ENCODE measurements around the gene SAMD9L. TPM values are rescaled to one million over a fixed set of nuclear protein-coding genes. Genes with fewer than 3 reads are reported as not detected.

Gene SAMD9L
- total RNA-seq, 1 experiment from 2014 or later: not detected

DNA sequence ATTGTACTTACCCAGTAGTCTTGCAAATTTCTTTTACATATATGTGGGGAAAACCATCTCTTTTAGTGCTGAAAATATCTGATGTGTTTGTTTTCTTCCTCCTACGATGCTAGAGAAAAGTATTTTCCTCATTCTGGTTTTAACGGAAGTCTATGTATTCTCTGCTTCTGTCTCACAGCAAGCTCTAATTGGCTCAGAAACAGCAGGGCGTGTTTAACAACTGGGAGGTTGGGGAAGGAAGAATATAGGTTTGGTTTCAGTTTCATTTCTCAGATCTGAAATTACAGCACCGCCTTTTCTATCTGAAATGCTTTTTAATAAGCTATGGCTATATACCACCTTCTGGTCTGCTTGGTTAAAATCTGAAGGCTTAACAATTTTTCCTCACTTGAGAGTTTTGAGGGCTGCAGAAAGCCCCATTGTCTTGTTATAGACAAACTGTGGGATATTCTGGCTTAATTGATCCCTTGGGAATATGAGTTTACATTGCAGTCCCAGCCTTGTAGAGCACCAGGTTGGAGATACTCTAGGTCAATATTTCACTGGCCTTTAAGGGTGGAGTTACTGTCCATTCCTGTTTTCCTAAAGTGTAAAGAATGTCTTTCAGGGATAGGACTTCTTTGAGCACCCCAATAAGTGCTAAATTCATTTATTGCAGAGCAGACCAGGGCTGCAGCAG lies 30.2 kb downstream of the SAMD9L start, which contains the start of gene SAMD9:
TSS of gene SAMD9 (minus strand) at position 128 of the 679 bp plus-strand sequence. CDS start 11,882 bp downstream, outside the sequence.
- H3K4me3 Mint-ChIP-seq: no peak within 1 kb of the TSS
- H2AFZ ChIP-seq (ENCODE audit: low read length): peak within 1 kb of the TSS; percentile 62
- H3K27ac ChIP-seq (ENCODE audit: insufficient read length, low read depth, low read length): no peak within 1 kb of the TSS

More for the DNA sequence above, 30.2 kb downstream of the SAMD9L start, which contains the start of gene SAMD9:
- H3K36me3 Mint-ChIP-seq (ENCODE audit: insufficient read depth in 1 of 3, low read depth in 3 of 3): no peaks in the 10 kb centered on the region
- Histone ChIP-seq H2BK15ac (ENCODE audit: low read depth, low read length) (no peak within 1 kb of the TSS), H4K20me1 (ENCODE audit: control insufficient read depth, insufficient read depth, insufficient read length) (no peaks in the 10 kb centered on the region), H2BK120ac (ENCODE audit: low read depth, low read length, poor library complexity, severe bottlenecking) (no peak within 1 kb of the TSS), H4K8ac (replicated peaks; ENCODE audit: insufficient read length, low read depth, low read length) (no peak within 1 kb of the TSS), H3K23ac (ENCODE audit: insufficient read length, low read depth, low read length) (no peak within 1 kb of the TSS), H3K23me2 (ENCODE audit: insufficient read length, low read depth, low read length, poor library complexity, severe bottlenecking) (no peaks in the 10 kb centered on the region), H2AK5ac (ENCODE audit: insufficient read length, low read length) (no peak within 1 kb of the TSS), H3K79me1 (ENCODE audit: insufficient read depth, low read depth, low read length, poor library complexity, severe bottlenecking) (no peaks in the 10 kb centered on the region), H3K4me1 (ENCODE audit: insufficient read depth, low read length) (no peaks in the 10 kb centered on the region), H3K9ac (ENCODE audit: extremely low read depth, insufficient read length, low read length) (no peak within 1 kb of the TSS), H3K9me3 (ENCODE audit: control insufficient read depth, low read depth, low read length) (no peaks in the 10 kb centered on the region), H3K27me3 (ENCODE audit: insufficient read depth, low read length) (no peaks in the 10 kb centered on the region), H3K18ac (ENCODE audit: insufficient read length, low read depth, low read length) (no peak within 1 kb of the TSS), H3K79me2 (ENCODE audit: insufficient read depth, low read length) (no peaks in the 10 kb centered on the region), H2BK5ac (ENCODE audit: insufficient read length, low read length) (no peak within 1 kb of the TSS), H3K4ac (ENCODE audit: low read depth, low read length) (no peak within 1 kb of the TSS), H3K4me2 (ENCODE audit: insufficient read depth, insufficient read length, low read length) (no peak within 1 kb of the TSS), H3K14ac (ENCODE audit: insufficient read depth, low read length) (no peak within 1 kb of the TSS), H2BK20ac (ENCODE audit: low read depth, low read length, poor library complexity, severe bottlenecking) (no peak within 1 kb of the TSS), H4K91ac (ENCODE audit: insufficient read length, low read depth, low read length) (no peak within 1 kb of the TSS), H3T11ph (ENCODE audit: low read length) (no peak within 1 kb of the TSS), H3K56ac (ENCODE audit: insufficient read length, low read depth, low read length) (no peak within 1 kb of the TSS), H4K5ac (ENCODE audit: insufficient read length, low read depth, low read length) (no peak within 1 kb of the TSS), H2BK12ac (ENCODE audit: insufficient read length, low read depth, low read length) (no peak within 1 kb of the TSS)
- H3K4me1 Mint-ChIP-seq: no peaks in the 10 kb centered on the region; a peak in 1 of 4 replicates
- H3K27ac Mint-ChIP-seq: no peak within 1 kb of the TSS
- WGBS (ENCODE audit: extremely low coverage, insufficient read length, low lambda C conversion rate): no CpG with 5 or more reads among the region's 4 CpGs
- no peaks in the 10 kb centered on the region; the same call in none of the 2 replicates for H3K27me3 Mint-ChIP-seq (ENCODE audit: low read depth)
- TF ChIP-seq, protein P1, sequence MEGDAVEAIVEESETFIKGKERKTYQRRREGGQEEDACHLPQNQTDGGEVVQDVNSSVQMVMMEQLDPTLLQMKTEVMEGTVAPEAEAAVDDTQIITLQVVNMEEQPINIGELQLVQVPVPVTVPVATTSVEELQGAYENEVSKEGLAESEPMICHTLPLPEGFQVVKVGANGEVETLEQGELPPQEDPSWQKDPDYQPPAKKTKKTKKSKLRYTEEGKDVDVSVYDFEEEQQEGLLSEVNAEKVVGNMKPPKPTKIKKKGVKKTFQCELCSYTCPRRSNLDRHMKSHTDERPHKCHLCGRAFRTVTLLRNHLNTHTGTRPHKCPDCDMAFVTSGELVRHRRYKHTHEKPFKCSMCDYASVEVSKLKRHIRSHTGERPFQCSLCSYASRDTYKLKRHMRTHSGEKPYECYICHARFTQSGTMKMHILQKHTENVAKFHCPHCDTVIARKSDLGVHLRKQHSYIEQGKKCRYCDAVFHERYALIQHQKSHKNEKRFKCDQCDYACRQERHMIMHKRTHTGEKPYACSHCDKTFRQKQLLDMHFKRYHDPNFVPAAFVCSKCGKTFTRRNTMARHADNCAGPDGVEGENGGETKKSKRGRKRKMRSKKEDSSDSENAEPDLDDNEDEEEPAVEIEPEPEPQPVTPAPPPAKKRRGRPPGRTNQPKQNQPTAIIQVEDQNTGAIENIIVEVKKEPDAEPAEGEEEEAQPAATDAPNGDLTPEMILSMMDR (conservative IDR thresholded peaks at IDR 0.05): no peak
- peaks cover 2 to 13% of the 10 kb centered on the region in 2 experiments; a peak in 4 of 5 replicates for H3K9me3 Mint-ChIP-seq
- no peak for DNase-seq
